Activated naive CD8-positive, alpha-beta T cell treated with anti-CD3 and anti-CD28 coated beads, Interleukin-2, amount 10 ng/mL, durations not matched to agents 7 days and 5 days (primary cell): ENCODE results near the gene TCF3. TPM values are rescaled to one million over a fixed set of nuclear protein-coding genes. Genes with fewer than 3 reads are reported as not detected.
A peak's percentile ranks its signal among the peaks of the same experiment; 100 is the strongest.

Source experiments
- ATAC-seq: fragments of 150-1000 bp; cut with Tn5 transposase; one replicate; pipeline ENCODE4 v1.10.0; 2021; ENCODE audit warnings: low read depth, moderate library complexity
- POLR2A ChIA-PET: fragments of 350-600 bp; sonication (Branson Sonifier 250); formaldehyde crosslinking; loops from one replicate; lab custom pipeline; 2021; ENCODE audit warnings: antibody characterized with exemption; lab: Charles Lee
- DNase-seq: peaks from one replicate; pipeline ENCODE4 v3.0.0; 2021
- H3K27ac Mint-ChIP-seq: one replicate; pipeline ENCODE4 v1.8.0; 2022; ENCODE audit warnings: mild to moderate bottlenecking, mixed read lengths
- H3K27me3 Mint-ChIP-seq: one replicate; pipeline ENCODE4 v1.8.0; 2022; ENCODE audit warnings: mild to moderate bottlenecking, moderate library complexity, mixed read lengths
- H3K36me3 Mint-ChIP-seq: one replicate; pipeline ENCODE4 v1.8.0; 2021; ENCODE audit warnings: mild to moderate bottlenecking, mixed read lengths
- H3K4me1 Mint-ChIP-seq: one replicate; pipeline ENCODE4 v1.8.0; 2021; ENCODE audit warnings: mixed read lengths
- H3K4me3 Mint-ChIP-seq: one replicate; pipeline ENCODE4 v1.8.0; 2022; ENCODE audit warnings: mild to moderate bottlenecking, moderate library complexity, mixed read lengths
- H3K9me3 Mint-ChIP-seq: one replicate; pipeline ENCODE4 v1.8.0; 2021; ENCODE audit warnings: mixed read lengths
- total RNA-seq, 2 experiments: library from RNA; stranded (reverse); gene quantifications; one replicate each; pipeline ENCODE4 v1.2.3, GENCODE V29; 2021

The TCF3 gene
- total RNA-seq, 2 experiments from 2014 or later = 102 to 109 TPM

- no peak for DNase-seq
- no peak overlapping the region for H3K4me3 Mint-ChIP-seq
- peak; percentile 52 for ATAC-seq
- H3K9me3 Mint-ChIP-seq = no peaks in the 10 kb centered on the region
- no peaks in the 10 kb centered on the region for H3K4me1 Mint-ChIP-seq
- POLR2A ChIA-PET = no interaction called here
- H3K27ac Mint-ChIP-seq = no peak overlapping the region
- peaks cover 7% of the 10 kb centered on the region for H3K36me3 Mint-ChIP-seq
- H3K27me3 Mint-ChIP-seq = no peaks in the 10 kb centered on the region
Measured at GRCh38 chr19:1624458-1624857, 28.0 kb downstream of the TCF3 start.

GRCh38 chr19:1622541-1622940 lies 29.9 kb downstream of the TCF3 start:
- POLR2A ChIA-PET = no interaction called here
- no peak for ATAC-seq
- no peak overlapping the region for H3K27ac Mint-ChIP-seq
- peaks cover 5% of the 10 kb centered on the region for H3K4me1 Mint-ChIP-seq
- no peaks in the 10 kb centered on the region for H3K27me3 Mint-ChIP-seq
- H3K9me3 Mint-ChIP-seq = no peaks in the 10 kb centered on the region
- no peak overlapping the region for H3K4me3 Mint-ChIP-seq
- DNase-seq = no peak
- H3K36me3 Mint-ChIP-seq = peaks cover 12% of the 10 kb centered on the region

- Mint-ChIP-seq H3K9me3 (no peaks in the 10 kb centered on the region), H3K27me3 (no peaks in the 10 kb centered on the region), H3K4me1 (peaks cover 5% of the 10 kb centered on the region), H3K27ac (no peak overlapping the region), H3K36me3 (peaks cover 12% of the 10 kb centered on the region), H3K4me3 (no peak overlapping the region)
- DNase-seq = no peak
- ATAC-seq = no peak
- POLR2A ChIA-PET = no interaction called here
Measured at GRCh38 chr19:1622007-1622406, 30.4 kb downstream of the TCF3 start.

GRCh38 chr19:1621574-1621973 lies 30.8 kb downstream of the TCF3 start:
- DNase-seq (no peak), ATAC-seq (no peak)
- no peaks in the 10 kb centered on the region for H3K27me3 Mint-ChIP-seq
- no peaks in the 10 kb centered on the region for H3K9me3 Mint-ChIP-seq
- POLR2A ChIA-PET = no interaction called here
- no peak overlapping the region for H3K4me3 Mint-ChIP-seq
- H3K27ac Mint-ChIP-seq = no peak overlapping the region
- H3K36me3 Mint-ChIP-seq = peaks cover 15% of the 10 kb centered on the region
- H3K4me1 Mint-ChIP-seq = peaks cover 8% of the 10 kb centered on the region

GRCh38 chr19:1621021-1621420 lies 31.4 kb downstream of the TCF3 start:
- POLR2A ChIA-PET = no interaction called here

GRCh38 chr19:1620502-1620901 lies 31.9 kb downstream of the TCF3 start:
- no peak overlapping the region for H3K4me3 Mint-ChIP-seq
- POLR2A ChIA-PET = no interaction called here
- DNase-seq = no peak
- no peaks in the 10 kb centered on the region for H3K27me3 Mint-ChIP-seq
- peaks cover 10% of the 10 kb centered on the region for H3K4me1 Mint-ChIP-seq
- ATAC-seq = no peak
- H3K36me3 Mint-ChIP-seq = peaks cover 20% of the 10 kb centered on the region
- H3K9me3 Mint-ChIP-seq = no peaks in the 10 kb centered on the region
- no peak overlapping the region for H3K27ac Mint-ChIP-seq

More at GRCh38 chr19:1621021-1621420, 31.4 kb downstream of the TCF3 start:
- Mint-ChIP-seq H3K4me3 (no peak overlapping the region), H3K36me3 (peaks cover 17% of the 10 kb centered on the region), H3K9me3 (no peaks in the 10 kb centered on the region), H3K27ac (no peak overlapping the region), H3K4me1 (peaks cover 10% of the 10 kb centered on the region), H3K27me3 (no peaks in the 10 kb centered on the region)
- DNase-seq (no peak), ATAC-seq (no peak)

- Mint-ChIP-seq H3K4me3 (no peak overlapping the region), H3K36me3 (peaks cover 23% of the 10 kb centered on the region), H3K27ac (no peak overlapping the region), H3K9me3 (no peaks in the 10 kb centered on the region), H3K4me1 (peaks cover 10% of the 10 kb centered on the region), H3K27me3 (no peaks in the 10 kb centered on the region)
- DNase-seq (no peak), ATAC-seq (no peak)
- POLR2A ChIA-PET = no interaction called here
Measured at GRCh38 chr19:1619703-1620102, 32.7 kb downstream of the TCF3 start.

- Mint-ChIP-seq H3K36me3 (peaks cover 27% of the 10 kb centered on the region), H3K27ac (no peak overlapping the region), H3K9me3 (no peaks in the 10 kb centered on the region), H3K4me3 (no peak overlapping the region), H3K27me3 (no peaks in the 10 kb centered on the region), H3K4me1 (peaks cover 10% of the 10 kb centered on the region)
- no peak for ATAC-seq
- no peak for DNase-seq
- POLR2A ChIA-PET = no interaction called here
Measured at GRCh38 chr19:1619094-1619439, 33.3 kb downstream of the TCF3 start.

GRCh38 chr19:1618157-1619093 lies 34.0 kb downstream of the TCF3 start:
- Mint-ChIP-seq H3K27me3 (no peaks in the 10 kb centered on the region), H3K4me3 (no peak overlapping the region), H3K9me3 (no peaks in the 10 kb centered on the region), H3K36me3 (peaks cover 27% of the 10 kb centered on the region), H3K4me1 (peaks cover 10% of the 10 kb centered on the region), H3K27ac (peak overlapping the region; percentile 58)
- POLR2A ChIA-PET = interaction anchor here (0.6 kb wide), 1 partner anchor 78 kb away, joined by 3 read pairs; no protein-coding TSS in a partner anchor
- ATAC-seq (peak; percentile 58), DNase-seq (no peak)

- POLR2A ChIA-PET = no interaction called here
- Mint-ChIP-seq H3K4me3 (no peak overlapping the region), H3K9me3 (no peaks in the 10 kb centered on the region), H3K36me3 (peaks cover 24% of the 10 kb centered on the region), H3K4me1 (peaks cover 10% of the 10 kb centered on the region), H3K27me3 (no peaks in the 10 kb centered on the region), H3K27ac (peak overlapping the region; percentile 22)
- DNase-seq (no peak), ATAC-seq (peak; percentile 12)
Measured at GRCh38 chr19:1616875-1617274, 35.5 kb downstream of the TCF3 start.

- ATAC-seq = no peak
- POLR2A ChIA-PET = no interaction called here
- Mint-ChIP-seq H3K27me3 (no peaks in the 10 kb centered on the region), H3K4me1 (peaks cover 10% of the 10 kb centered on the region), H3K4me3 (no peak overlapping the region), H3K9me3 (no peaks in the 10 kb centered on the region), H3K36me3 (peaks cover 24% of the 10 kb centered on the region), H3K27ac (peak overlapping the region; percentile 22)
- DNase-seq = no peak
Measured at GRCh38 chr19:1616396-1616795, 36.0 kb downstream of the TCF3 start.

GRCh38 chr19:1615156-1615765 lies 37.2 kb downstream of the TCF3 start:
- Mint-ChIP-seq H3K9me3 (no peaks in the 10 kb centered on the region), H3K36me3 (peaks cover 26% of the 10 kb centered on the region), H3K27ac (no peak overlapping the region), H3K27me3 (no peaks in the 10 kb centered on the region), H3K4me3 (no peak overlapping the region), H3K4me1 (peaks cover 17% of the 10 kb centered on the region)
- POLR2A ChIA-PET = no interaction called here
- ATAC-seq = no peak
- no peak for DNase-seq

- Mint-ChIP-seq H3K4me3 (no peak overlapping the region), H3K9me3 (no peaks in the 10 kb centered on the region), H3K27ac (no peak overlapping the region), H3K27me3 (no peaks in the 10 kb centered on the region), H3K4me1 (peaks cover 26% of the 10 kb centered on the region), H3K36me3 (peaks cover 26% of the 10 kb centered on the region)
- POLR2A ChIA-PET = no interaction called here
- DNase-seq = no peak
- no peak for ATAC-seq
Measured at GRCh38 chr19:1613808-1614570, 38.4 kb downstream of the TCF3 start.
